HS-5 (cell line): ENCODE measurements around the gene ECI1.
"Not testable (repeated sequence)": the region's sequence is repeated elsewhere in the genome, so short reads cannot be mapped to it uniquely, and the experiment has no call there.

Experiments
- DNase-seq: peaks from one replicate; pipeline ENCODE4 v3.0.0-alpha.2; 2012; ENCODE audit warnings: low read depth

ECI1 gene

DNA sequence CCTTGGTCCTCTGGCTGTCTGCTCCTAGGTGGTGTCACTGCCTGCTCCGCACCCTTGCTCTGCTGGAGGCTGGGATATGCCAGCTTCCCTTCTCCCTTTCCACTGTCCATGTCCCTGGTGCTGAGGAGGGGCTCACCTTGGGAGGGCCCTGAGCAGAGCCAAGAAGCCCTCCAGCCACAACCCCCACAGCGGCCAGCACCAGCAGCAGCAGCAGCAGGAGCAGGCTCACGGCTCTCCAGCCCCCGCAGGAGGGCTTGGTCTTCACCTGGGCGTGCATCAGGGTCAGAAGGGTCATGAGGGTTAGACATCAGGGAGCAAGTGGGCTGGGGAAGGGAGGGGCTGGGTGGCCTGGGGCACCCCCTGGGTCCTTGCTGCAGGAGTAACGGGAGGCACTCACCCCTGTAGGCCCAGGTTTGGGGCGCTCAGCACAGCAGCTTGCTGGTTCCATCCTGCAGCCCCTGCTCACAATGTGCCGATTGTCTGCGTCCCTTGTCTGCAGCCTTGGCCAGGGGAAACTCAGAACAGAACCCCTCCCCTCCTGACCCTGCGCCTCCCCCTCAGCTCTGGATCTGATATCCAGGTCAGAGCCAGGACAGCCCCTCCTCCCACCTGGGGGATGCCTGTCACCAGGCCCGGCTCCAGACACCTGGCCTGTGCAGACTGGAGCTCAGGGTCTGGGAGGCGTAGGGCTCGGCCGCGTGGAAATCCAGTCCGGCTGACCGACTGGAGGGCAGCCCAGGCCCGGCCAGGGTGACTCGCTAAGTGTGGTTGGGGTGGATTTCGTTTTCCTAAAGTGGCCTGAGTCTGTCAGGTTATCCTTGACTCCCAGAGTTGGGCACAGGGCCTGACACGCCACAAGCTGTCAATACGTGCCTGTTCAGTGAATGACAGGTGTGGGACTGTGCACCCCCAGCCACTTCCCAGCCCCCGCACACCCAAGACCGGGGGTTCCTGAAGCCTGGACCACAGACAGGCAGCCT, 40.7 kb downstream of the ECI1 start, which contains the start of gene BRICD5:
Gene BRICD5, minus strand, starts transcription at position 478 of the 980 bp plus-strand sequence. Its CDS starts 30 bp downstream, at position 448.
- DNase-seq, result no peak

DNA sequence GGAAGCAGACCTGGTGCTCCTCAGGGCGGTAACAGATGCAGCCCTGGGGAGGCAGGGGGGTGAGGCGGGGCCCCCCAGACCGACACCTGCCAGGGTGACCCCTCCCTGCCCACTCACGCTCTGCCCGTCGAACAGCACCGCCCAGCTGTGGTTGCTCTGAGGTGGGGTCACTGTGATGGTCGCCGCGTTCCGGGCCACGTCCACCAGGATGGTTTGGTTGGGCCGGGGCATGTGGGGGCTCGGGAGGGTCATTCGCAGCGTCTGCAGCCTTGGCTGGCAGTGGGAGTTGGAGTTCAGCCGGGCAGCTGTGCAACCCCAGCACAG, 41.4 kb downstream of the ECI1 start:
- DNase-seq, result no peak

DNA sequence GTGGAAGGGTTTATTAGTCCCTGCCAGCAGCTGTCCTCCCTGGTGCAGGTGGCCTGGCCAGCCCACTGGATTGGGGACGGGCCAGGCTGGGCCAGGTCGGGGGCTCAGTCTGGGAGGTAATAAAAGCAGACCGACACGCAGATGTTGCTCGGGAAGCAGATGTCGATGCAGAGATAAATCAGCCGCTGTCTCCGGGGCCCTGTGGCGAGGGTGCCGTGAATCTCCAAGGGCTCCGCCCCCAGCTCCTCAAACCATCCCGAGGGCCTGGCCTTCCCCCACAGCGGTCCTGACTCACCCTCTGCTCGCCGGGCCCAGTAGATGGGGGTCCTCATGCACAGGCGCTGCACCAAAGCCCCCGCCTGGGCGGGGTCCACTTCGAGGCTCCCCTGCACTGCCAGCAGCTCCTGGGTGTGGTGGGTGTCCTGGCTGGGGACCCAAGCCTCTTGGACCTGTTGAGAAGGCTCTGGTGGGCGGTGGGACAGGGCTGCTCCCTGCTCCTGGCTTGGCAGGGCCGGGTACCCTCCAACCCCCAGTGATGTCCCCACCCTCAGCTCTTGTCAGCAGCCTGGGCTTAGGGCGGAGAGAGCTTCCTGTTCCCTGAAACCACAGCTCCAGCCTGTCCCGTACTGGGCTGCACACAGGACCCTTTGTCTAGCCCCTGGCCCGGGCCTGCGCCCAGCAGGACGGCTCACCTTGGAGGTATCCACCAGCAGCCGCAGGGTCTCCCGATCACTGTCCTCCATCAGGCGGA, 42.0 kb downstream of the ECI1 start:
- no peak for DNase-seq

DNA sequence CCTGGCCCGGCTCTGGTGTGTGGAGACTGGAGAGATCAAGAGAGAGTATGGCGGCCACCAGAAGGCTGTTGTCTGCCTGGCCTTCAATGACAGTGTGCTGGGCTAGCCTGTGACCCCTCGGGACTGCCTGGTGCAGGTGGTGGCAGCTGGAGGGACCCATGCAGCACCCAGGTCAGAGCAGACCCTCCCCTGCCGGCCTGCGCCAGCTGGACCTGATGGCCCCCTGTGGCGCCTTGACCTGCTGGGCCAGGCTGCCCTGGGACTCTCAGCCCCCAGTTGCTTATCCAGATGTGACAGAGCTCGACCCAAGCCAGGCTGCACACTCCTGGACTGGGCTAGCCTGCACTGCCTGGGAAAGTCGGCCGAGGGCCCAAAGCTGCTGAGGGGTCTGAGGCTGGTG, 42.6 kb downstream of the ECI1 start:
- DNase-seq, result no peak

DNA sequence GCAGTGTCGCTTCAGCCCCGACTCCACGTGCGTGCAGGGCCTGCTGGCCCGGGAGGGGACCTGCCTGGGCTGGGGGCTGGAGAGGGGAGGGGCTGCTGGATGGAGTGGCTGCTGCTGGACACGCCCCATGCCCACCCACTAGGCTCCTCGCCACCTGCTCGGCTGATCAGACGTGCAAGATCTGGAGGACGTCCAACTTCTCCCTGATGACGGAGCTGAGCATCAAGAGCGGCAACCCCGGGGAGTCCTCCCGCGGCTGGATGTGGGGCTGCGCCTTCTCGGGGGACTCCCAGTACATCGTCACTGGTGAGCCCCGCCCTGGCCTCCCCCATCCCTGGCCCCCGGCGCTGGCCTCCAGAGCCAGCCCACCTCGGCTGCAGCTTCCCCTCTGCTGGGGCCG, 43.1 kb downstream of the ECI1 start:
- no peak for DNase-seq

DNA sequence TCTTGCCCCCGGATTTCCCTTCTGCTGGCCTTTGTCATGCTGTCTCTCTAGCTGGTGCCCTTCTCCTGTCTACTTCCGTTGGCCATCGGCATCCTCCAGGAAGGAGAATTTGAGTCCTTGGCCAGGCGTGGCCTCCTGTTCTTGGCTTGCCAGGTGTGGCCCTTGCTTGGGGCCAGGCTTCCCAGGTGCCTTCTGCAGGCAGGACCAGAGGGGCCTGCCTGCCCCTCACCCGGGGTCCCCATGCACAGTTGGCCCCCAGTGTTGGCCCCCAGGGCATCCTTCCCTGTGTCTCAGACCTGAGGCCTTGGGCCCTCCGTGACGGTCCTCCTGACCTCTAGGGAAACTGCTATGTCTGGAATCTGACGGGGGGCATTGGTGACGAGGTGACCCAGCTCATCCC, 43.5 kb downstream of the ECI1 start:
- DNase-seq, result no peak

DNA sequence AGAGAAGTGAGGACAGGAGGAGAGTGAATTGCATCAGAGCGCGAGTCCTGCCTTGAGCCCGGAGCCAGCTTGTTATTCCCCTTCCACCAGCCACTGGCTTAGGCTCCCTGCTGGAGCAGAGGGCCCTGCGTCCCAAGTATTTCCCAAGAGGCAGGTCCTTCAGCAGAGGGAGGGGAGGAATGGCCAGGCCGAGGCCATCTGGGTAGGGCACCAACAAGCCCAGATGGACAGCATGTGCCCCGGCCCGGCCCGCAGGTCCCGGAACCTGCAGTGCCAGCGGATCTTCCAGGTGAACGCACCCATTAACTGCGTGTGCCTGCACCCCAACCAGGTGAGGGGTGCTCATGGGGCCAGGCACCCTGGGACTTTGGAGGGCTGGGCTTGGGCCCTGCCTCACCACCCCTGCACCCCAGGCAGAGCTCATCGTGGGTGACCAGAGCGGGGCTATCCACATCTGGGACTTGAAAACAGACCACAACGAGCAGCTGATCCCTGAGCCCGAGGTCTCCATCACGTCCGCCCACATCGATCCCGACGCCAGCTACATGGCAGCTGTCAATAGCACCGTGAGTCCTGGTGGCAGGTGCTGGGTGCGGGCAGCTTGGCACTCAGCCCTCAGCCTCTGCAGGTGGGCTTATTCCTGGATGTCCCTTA, 44.5 kb downstream of the ECI1 start:
- no peak for DNase-seq

DNA sequence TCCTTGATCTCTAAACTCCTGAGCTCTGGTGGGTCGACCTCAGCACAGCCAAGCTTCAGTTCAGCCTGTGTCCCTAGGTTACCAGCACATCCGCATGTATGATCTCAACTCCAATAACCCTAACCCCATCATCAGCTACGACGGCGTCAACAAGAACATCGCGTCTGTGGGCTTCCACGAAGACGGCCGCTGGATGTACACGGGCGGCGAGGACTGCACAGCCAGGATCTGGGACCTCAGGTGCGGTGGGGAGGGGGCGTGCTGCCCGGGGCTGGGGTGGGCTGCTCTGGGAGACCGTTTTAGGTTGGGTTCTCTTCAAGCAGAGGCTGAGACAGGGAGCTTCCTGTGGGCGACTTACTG, 45.0 kb downstream of the ECI1 start:
- no peak for DNase-seq

DNA sequence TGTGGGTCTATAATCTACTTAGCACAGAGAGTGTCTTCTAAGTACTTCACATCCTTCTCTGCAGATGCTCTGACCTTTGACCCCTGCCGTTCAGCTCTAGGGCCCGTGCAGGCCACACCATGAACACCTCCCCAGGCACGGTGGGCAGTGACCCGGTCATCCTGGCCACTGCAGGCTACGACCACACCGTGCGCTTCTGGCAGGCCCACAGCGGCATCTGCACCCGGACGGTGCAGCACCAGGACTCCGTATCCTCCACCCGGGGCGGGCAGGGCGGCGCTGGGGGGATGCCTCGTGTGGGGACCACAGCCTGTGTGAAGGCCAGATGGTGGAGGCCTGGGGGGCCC, 45.4 kb downstream of the ECI1 start:
- no peak for DNase-seq

DNA sequence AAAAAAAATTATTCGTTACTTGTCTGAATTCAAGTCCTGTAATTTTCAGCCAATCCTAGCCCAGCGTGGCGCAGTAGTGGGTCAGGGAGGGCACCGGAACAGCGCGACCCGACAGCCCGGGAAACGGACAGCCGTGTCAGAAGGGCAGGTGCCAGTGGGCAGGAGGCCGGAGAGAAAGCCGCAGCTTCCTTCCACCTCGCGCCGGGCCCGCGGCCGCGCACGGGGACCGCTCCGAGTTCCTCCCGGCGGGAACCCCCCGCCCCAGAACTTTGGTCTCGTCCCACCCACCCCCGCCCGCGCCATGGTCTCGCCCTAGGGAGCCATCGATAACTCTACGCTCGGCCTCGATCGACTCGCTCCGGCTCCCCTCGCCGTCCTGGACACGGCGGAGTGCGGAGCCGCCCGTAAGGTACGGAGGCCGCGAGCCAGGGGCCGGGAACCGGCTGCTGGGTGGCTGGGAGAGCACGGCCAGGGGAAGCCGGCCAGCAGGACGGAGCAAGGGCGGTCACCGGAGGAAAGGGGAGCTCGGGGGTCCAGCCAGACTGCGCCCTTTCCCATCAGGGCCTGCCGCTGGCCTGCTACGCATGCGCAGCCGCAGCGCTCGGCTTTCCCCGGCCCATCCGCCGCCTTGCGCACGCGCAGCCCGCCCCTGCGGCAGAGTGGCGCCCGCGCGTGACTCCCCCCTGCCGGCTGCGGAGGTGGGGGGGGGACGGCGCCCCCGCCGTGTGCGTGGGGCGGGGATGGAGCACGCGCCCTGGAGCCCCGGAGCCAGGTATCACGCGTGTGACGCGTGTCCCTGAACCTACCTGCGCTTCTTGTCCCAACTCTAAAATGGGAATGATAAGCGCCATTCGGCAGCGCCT, 46.1 kb downstream of the ECI1 start, which contains the start of gene MLST8:
Gene MLST8, plus strand, starts transcription at position 351 of the 863 bp plus-strand sequence. CDS start 632 bp downstream, outside the sequence.
- peak; percentile 69 for DNase-seq

DNA sequence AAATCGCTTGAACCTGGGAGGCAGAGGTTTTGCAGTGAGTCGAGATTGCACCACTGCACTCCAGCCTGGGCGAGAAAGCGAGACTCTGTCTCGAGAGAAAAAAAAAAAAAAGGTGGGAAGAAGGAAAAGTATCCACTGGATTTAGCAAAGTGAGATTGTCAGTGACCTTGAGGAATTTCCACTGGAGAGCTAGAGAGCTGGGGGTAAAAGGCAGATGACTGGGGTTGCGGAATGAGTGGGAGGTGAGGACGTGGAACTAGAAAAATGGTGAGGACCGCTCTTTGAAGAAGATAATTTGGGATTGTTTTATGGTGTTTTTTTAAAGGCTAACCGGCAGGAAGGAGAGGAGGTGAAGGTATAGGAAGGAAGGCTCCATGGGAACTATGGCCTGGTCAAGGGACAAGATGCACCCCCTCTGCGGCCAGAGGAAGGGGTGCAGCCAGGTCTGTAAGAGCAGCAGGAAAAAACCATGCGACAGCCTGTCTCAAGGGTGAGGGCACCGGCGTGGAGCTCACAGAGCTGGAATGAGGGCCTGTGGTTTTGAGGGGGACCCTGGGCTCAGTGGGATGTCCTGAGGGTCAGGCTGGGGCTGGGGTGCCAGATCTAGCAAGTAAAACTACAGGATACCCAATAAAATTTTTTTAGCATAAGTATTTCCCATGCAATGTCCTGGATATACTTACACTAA, 46.8 kb downstream of the ECI1 start:
- DNase-seq, result no peak

DNA sequence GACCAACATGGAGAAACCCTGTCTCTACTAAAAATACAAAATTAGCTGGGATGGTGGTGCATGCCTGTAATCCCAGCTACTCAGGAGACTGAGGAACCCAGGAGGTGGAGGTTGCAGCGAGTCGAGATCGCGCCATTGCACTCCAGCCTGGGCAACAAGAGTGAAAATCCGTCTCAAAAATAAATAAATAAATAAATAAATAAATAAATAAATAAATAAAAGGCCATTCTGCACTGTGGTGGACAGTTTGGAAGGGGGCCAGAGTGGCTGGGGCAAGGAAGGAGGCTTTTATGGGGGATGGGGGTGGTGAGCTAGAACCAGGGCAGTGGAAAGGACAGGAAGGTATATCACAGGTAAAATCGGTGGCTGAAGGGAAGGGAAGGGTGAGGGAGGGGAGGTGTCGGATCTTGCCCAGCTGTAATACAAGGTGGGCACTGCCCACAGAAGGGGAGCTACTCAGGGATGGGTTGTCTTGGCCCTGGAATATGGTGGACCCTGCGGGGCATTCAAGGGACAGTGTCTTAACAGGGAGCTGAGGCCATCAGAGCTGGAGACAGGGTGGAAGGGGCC, 48.2 kb downstream of the ECI1 start:
- DNase-seq, result not testable (repeated sequence)

DNA sequence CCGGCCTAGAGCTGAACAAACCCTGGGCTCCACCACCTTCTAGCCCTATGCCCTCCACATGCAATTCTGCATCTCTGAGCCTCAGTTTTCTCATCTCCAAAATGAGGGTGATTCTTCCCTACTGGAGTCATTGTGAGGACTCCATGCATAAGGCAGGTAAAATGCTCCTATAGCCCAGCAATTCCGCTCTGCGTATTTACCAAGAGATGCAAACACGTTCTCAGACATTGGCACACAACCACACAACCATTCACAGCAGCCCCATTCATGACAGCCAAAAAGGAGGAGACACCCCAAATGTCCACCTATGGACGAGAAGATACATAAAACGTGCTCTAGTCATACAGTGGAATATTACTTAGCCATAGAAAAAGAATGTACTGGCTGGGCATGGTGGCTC, 51.1 kb downstream of the ECI1 start:
- DNase-seq, result no peak

DNA sequence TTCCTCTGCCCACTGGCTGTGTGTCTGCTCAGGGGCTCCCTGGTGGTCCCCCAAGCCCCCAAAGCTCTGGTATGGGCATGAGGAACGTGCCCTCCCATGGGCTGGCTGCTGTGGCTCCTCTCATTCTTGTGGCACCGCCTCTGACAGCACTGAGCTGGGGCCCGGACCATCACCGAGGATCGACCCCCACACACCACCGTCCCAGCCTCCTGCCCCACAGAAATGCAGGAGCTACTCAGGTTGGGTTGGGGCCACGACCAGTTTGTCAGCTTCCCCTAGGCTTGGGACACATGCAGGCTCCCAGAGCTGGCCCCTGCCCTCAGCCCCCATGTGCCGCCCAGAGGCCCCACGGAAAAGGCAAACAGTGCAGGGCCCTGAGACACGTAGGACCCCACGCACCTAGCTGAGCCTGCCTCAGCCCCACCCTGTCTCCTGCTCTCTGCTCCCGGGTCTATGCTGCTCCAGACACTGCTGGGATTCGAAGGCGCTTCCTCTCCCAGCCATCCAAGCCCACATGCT, 51.7 kb downstream of the ECI1 start:
- no peak for DNase-seq

DNA sequence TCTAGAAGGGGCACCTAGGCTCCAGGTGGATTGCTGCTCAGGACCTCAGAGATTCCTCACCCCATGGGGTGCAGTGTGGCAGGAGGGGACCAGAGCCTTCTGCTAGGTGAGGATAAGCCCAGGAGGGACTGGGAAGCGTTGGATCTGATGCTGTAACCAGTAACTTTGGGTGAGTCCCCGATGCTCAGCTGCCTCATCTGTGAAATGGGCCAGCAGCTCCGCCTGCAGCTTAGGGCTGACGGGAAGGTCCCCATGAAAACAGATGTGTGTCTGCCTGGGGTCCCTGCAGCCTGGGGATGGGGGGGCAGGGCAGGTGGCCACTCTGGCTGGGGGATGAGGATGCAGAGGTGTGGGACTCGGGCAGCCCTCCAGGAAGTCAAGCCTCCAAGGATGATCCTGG, 52.3 kb downstream of the ECI1 start:
- no peak for DNase-seq

DNA sequence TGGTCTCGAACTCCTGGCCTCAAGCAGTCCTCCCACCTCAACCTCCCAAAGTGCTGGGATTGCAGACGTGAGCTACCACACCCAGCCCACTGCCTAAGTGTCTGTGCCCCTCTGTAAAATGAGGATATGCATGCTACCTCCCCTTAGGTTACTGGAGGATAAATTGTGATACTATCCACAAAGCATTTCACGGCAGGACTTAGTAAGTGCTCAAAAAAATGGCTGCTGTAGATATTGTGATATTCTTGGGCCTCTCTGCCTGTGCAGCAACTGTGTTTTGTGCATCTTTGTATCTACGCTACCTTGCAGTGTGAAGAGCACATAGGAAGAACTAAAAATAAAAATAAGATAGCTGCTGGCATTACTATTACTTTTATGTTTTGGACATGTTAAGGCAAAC, 53.1 kb downstream of the ECI1 start:
- no peak for DNase-seq

DNA sequence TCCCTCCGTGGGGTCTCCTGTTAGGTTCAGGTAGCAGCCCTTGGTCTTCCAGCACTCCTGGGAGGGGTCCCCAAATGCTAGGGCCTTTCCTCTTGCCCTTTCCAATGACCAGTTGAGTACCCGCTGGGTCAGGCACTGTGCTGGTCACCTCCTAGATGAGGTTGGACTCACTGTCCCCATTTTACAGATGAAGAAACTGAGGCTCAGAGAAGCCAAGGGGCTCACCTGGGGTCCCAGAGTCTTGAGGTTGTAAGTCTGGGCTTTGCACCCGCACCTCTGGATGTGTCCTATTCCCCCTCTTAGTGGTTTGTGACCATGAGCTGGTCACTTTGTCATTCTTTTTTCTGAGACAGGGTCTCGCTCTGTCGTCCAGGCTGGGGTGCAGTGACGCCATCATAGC, 53.6 kb downstream of the ECI1 start:
- no peak for DNase-seq

DNA sequence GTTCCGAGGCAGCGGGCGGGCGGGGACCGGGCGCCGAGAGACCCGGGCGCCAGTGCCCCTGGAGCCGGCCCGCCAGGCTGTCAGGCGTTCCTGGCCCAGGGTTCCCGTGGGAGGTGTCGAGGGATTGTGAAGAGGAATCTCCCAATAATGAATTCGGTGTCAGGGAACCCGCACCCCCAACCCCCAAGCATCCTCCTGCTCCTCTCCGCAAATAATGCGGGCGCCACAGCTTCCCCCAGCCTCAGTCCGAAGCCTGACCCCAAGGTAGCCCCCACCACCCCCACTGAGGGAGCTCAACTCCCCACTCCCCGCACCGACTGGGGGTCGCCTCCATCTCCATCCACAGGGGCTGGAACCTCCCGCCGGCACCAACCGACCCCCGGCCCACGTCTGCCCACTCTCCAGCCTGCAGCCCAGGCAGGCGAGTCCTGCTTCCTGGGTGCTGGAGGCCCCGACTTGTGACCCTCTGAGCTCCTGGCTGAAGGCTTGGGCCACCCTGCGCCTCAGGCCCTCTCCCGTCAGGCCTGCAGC, 54.3 kb downstream of the ECI1 start:
- no peak for DNase-seq

DNA sequence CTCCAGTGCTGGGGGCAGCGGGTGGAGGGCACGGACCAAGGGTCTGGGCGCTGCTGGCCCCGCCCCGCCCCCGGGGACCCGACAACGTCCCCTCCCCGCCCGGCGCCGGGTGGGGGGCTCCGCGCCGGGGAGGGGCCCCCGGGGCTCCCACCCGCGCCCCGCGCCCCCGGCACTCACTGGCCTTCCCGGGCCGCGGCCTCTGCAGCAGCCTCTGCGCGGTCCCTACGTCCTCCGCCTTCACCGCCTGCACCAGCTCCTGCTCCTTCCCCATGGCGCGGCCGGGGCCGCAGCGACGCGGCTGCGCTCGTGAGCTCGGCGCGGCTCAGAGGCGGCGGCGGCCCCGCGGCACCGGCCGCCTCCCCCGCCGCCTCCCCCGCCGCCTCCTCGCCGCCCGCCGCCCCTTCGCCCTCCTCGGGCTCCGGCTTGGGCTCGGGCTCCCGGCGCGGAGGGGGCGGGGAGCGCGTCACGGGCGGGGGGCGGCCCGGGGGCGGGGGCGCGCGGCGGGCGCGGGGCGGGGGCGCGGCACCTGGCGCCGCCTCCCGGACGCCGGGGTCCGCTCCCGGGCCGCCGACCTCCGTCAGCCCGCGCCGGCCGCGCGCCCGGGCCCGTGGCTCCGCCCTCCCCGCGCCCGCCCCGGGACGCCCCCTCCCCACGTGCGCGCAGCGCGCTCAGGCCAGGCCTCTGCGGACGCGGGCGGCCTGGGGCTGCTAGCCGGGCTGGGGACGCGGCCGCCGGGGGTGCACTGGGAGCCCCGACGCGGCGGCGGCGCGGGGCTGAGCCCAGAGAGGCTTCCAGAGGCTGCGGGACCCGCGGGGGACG, 55.0 kb downstream of the ECI1 start, which contains the start of gene CASKIN1:
Gene CASKIN1, minus strand, starts transcription at position 444 of the 819 bp plus-strand sequence. Its CDS starts 173 bp downstream, at position 271.
- no peak for DNase-seq
